ENCODE results near the gene GSTA1.
"Not testable (repeated sequence)": the region's sequence is repeated elsewhere in the genome, so short reads cannot be mapped to it uniquely, and the experiment has no call there.

Gene GSTA1

DNA sequence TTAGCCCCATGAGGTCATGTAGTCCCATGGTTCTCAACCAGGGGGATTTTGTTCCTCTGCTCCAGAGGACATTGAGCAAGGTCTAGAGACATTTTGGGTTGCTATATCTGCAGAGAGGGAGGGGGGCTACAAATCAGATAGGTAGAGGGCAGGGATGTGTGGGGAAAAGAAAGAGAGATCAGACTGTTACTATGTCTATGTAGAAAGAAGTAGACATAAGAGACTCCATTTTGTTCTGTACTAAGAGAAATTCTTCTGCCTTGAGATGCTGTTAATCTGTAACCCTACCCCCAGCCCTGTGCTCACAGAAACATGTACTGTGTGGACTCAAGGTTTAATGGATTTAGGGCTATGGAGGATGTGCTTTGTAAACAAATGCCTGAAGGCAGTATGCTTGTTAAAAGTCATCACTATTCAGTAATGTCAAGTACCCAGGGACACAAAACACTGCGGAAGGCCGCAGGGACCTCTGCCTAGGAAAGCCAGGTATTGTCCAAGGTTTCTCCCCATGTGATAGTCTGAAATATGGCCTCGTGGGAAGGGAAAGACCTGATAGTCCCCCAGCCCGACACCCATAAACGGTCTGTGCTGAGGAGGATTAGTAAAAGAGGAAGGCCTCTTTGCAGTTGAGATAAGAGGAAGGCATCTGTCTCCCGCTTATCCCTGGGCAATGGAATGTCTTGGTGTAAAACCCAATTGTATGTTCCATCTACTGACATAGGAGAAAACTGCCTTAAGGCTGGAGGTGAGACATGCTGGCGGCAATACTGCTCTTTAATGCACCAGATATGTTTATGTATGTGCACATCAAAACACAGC, 41.7 kb downstream of the GSTA1 start:
- H3K27ac ChIP-seq (replicated peaks); H3K4me3 ChIP-seq (replicated peaks; ENCODE audit: insufficient read depth, low read length); H3K27me3 ChIP-seq (ENCODE audit: insufficient read depth, poor library complexity, severe bottlenecking); DNase-seq (ENCODE audit: low read depth in 1 of 2, low spot score in 1 of 2): not testable (repeated sequence)
- peak; percentile 50; the same call in 1 of the 2 replicates for TF ChIP-seq SPI1 (IDR thresholded peaks at IDR 0.05; ENCODE audit: borderline replicate concordance, low read depth)

DNA sequence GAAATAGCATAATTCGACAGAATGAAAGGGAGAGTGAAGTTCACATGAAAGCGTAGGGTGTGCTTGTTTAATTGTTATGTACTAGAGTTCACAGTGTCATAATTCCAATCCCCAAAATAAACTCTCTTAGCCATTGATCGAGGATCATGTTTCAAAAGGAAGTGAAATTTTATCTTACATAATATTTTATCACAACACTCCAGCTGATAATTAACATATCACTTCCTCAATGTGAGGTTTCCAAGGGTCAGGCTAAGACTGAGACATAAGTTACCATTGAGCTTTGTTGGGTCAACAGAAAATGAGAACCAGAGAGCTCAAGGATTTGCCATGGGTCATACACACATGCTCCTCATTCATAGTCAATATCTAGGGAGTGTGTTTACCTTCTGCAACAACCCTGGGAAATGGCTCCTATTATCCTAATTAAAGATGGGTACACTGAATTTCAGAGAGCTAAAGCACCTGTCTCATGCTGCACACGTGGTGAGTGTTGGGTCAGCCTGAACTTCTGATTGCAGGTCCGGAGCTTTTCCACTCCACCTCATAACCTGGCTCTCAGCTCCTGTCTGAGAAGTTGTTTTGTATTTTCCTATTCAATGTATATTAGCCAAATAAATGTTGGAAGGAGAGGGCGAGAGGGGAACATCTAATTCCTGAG, 43.4 kb downstream of the GSTA1 start:
- H3K27ac ChIP-seq (replicated peaks) = no peak overlapping the region
- H3K4me3 ChIP-seq (replicated peaks; ENCODE audit: insufficient read depth, low read length) = no peak overlapping the region
- no peak for DNase-seq (ENCODE audit: low read depth in 1 of 2, low spot score in 1 of 2)
- TF ChIP-seq GABPA (IDR thresholded peaks at IDR 0.05; ENCODE audit: low read depth) (no peak), SPI1 (IDR thresholded peaks at IDR 0.05; ENCODE audit: borderline replicate concordance, low read depth) (no peak), POLR2AphosphoS5 (IDR thresholded peaks at IDR 0.05; ENCODE audit: low read depth) (no peak)
- TF ChIP-seq, protein P1, sequence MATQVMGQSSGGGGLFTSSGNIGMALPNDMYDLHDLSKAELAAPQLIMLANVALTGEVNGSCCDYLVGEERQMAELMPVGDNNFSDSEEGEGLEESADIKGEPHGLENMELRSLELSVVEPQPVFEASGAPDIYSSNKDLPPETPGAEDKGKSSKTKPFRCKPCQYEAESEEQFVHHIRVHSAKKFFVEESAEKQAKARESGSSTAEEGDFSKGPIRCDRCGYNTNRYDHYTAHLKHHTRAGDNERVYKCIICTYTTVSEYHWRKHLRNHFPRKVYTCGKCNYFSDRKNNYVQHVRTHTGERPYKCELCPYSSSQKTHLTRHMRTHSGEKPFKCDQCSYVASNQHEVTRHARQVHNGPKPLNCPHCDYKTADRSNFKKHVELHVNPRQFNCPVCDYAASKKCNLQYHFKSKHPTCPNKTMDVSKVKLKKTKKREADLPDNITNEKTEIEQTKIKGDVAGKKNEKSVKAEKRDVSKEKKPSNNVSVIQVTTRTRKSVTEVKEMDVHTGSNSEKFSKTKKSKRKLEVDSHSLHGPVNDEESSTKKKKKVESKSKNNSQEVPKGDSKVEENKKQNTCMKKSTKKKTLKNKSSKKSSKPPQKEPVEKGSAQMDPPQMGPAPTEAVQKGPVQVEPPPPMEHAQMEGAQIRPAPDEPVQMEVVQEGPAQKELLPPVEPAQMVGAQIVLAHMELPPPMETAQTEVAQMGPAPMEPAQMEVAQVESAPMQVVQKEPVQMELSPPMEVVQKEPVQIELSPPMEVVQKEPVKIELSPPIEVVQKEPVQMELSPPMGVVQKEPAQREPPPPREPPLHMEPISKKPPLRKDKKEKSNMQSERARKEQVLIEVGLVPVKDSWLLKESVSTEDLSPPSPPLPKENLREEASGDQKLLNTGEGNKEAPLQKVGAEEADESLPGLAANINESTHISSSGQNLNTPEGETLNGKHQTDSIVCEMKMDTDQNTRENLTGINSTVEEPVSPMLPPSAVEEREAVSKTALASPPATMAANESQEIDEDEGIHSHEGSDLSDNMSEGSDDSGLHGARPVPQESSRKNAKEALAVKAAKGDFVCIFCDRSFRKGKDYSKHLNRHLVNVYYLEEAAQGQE (IDR thresholded peaks at IDR 0.05; ENCODE audit: insufficient replicate concordance, low read depth) = no peak
- TF ChIP-seq, protein P2, sequence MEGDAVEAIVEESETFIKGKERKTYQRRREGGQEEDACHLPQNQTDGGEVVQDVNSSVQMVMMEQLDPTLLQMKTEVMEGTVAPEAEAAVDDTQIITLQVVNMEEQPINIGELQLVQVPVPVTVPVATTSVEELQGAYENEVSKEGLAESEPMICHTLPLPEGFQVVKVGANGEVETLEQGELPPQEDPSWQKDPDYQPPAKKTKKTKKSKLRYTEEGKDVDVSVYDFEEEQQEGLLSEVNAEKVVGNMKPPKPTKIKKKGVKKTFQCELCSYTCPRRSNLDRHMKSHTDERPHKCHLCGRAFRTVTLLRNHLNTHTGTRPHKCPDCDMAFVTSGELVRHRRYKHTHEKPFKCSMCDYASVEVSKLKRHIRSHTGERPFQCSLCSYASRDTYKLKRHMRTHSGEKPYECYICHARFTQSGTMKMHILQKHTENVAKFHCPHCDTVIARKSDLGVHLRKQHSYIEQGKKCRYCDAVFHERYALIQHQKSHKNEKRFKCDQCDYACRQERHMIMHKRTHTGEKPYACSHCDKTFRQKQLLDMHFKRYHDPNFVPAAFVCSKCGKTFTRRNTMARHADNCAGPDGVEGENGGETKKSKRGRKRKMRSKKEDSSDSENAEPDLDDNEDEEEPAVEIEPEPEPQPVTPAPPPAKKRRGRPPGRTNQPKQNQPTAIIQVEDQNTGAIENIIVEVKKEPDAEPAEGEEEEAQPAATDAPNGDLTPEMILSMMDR (IDR thresholded peaks at IDR 0.05; ENCODE audit: insufficient read depth, low read length) = no peak
- no peaks in the 10 kb centered on the region for H3K27me3 ChIP-seq (ENCODE audit: insufficient read depth, poor library complexity, severe bottlenecking)

DNA sequence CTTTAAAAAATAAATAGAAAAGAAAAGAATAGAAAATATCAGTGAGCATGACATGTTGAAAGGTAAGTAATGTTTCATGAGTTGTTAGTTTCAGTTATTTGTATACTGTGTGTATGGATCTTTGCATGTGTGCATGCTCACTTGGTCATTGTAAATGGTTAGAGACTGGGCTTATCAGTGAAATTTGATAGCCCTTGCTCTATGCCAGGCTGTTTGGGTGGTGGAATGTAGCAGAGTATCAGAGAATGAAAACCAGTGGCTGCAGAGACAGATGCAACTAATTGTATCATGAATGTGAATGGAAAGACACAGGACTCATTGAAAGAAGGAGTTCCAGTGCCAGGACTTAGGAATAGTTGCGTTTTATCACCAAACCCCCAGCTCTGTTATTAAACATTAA, 44.5 kb downstream of the GSTA1 start:
- Histone ChIP-seq H3K27me3 (ENCODE audit: insufficient read depth, poor library complexity, severe bottlenecking) (no peaks in the 10 kb centered on the region), H3K27ac (replicated peaks) (no peak overlapping the region), H3K4me3 (replicated peaks; ENCODE audit: insufficient read depth, low read length) (no peak overlapping the region)
- TF ChIP-seq SPI1 (IDR thresholded peaks at IDR 0.05; ENCODE audit: borderline replicate concordance, low read depth) (no peak), GABPA (IDR thresholded peaks at IDR 0.05; ENCODE audit: low read depth) (no peak), POLR2AphosphoS5 (IDR thresholded peaks at IDR 0.05; ENCODE audit: low read depth) (no peak)
- TF ChIP-seq, protein P1 (IDR thresholded peaks at IDR 0.05; ENCODE audit: insufficient replicate concordance, low read depth) = no peak
- TF ChIP-seq, protein P2 (IDR thresholded peaks at IDR 0.05; ENCODE audit: insufficient read depth, low read length) = no peak
- DNase-seq (ENCODE audit: low read depth in 1 of 2, low spot score in 1 of 2) = no peak

DNA sequence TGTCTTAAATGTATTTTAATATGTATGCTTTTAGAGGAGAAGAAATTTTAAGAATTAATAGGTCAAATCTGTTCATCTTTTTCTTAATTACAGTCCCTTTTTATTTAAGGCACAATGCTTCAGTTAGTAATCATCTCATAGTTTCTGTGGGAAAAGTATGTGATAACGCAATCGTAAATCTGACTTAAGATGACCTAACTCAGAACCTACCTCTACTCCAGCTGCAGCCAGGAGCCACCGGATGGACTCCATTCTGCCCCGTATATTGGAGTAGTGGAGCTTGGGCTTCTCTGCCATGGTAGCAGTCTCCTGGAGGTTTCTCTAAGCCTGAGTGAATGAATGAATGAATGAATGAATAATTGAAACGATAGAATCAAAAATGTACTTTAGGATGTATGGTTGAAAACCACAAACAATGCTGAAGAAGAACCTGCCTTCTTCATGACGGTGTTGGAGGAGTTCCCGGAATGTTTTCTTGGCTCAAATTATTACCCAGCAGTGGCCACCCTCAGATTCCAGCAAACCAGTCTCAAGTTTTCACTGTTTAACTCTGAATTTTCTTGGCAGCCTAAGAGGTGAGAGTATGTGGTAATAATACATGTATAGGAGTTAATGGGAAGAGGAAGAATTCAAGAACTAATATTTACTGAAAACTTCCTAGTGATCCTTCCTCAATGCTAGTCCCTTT, 45.8 kb downstream of the GSTA1 start:
- not testable (repeated sequence) for H3K27ac ChIP-seq (replicated peaks); DNase-seq (ENCODE audit: low read depth in 1 of 2, low spot score in 1 of 2); H3K27me3 ChIP-seq (ENCODE audit: insufficient read depth, poor library complexity, severe bottlenecking); H3K4me3 ChIP-seq (replicated peaks; ENCODE audit: insufficient read depth, low read length)

Measured in HL-60 (cell line).